GM13976 (cell line): ENCODE data around the gene SLC25A13.

ENCODE experiments used
- DNase-seq: peaks from one replicate; pipeline ENCODE4 v3.0.0; 2012; ENCODE audit warnings: low spot score
- in situ Hi-C: fragments of 300-500 bp; cut with MboI; formaldehyde crosslinking; loops from one replicate; pipeline ENCODE4 v1.12.0; 2022; ENCODE audit warnings: low sequenced_read_pairs, mixed read lengths, inconsistent platforms; ENCODE audit not compliant: unreplicated experiment
- TF ChIP-seq, protein P1 (sequence below): IDR thresholded peaks from 2 replicates; pipeline ENCODE4 v1.5.1; 2012; ENCODE audit warnings: borderline replicate concordance, mild to moderate bottlenecking; ENCODE audit not compliant: insufficient read depth; ENCODE audit errors: extremely low read depth, missing control alignments, control extremely low read depth

SLC25A13 gene

DNA sequence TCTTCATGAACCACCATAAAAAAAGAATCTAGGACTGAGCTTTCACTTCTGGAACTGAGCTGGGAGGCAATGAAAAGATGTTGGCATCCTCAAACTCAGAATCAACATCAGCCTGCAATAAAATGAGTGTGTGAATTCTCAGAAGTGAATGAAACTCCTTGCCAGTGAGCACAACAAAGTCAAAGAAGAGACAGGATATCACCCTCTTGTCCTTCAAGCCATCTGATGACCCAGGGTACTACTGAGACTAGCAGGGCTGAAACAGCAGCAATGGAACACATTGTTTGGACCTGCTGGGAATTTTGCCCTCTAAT, 13.0 kb downstream of the SLC25A13 start:
- TF ChIP-seq, protein P1, sequence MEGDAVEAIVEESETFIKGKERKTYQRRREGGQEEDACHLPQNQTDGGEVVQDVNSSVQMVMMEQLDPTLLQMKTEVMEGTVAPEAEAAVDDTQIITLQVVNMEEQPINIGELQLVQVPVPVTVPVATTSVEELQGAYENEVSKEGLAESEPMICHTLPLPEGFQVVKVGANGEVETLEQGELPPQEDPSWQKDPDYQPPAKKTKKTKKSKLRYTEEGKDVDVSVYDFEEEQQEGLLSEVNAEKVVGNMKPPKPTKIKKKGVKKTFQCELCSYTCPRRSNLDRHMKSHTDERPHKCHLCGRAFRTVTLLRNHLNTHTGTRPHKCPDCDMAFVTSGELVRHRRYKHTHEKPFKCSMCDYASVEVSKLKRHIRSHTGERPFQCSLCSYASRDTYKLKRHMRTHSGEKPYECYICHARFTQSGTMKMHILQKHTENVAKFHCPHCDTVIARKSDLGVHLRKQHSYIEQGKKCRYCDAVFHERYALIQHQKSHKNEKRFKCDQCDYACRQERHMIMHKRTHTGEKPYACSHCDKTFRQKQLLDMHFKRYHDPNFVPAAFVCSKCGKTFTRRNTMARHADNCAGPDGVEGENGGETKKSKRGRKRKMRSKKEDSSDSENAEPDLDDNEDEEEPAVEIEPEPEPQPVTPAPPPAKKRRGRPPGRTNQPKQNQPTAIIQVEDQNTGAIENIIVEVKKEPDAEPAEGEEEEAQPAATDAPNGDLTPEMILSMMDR: no peak
- no peak for DNase-seq
- in situ Hi-C loops: no loop called here

DNA sequence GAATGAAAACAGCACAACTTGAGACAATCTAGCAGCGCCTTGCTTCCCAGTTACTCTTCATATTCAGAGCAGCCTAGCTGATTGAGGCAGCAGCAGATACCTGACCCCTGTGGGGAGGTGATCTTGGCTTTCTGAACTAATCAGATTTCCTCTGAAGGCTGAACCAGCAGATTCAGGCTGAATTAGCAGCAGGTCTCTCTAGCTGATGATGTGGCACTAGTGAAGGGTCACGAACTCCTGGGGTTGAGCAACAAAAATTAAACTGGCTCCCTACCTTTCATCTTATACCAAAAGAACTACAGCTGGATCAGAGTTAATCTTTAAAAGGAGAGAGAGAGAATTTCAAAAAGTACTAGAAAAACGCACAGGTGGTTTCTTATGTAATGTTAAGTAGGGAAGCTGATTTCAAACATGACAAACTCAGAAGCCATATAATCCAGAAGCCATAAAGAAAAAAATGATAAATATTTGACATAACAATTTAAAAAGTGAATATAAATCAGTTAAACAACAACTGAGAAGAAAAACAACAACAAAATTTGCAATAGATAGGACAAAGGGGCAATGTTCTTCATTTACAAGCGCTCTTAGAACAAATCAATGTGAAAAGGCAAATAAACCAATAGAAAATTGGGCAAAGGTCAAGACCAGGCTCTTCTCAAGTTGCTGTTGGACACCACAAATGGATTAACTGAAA, 13.5 kb downstream of the SLC25A13 start:
- DNase-seq: no peak
- in situ Hi-C loops: no loop called here
- TF ChIP-seq, protein P1: no peak

DNA sequence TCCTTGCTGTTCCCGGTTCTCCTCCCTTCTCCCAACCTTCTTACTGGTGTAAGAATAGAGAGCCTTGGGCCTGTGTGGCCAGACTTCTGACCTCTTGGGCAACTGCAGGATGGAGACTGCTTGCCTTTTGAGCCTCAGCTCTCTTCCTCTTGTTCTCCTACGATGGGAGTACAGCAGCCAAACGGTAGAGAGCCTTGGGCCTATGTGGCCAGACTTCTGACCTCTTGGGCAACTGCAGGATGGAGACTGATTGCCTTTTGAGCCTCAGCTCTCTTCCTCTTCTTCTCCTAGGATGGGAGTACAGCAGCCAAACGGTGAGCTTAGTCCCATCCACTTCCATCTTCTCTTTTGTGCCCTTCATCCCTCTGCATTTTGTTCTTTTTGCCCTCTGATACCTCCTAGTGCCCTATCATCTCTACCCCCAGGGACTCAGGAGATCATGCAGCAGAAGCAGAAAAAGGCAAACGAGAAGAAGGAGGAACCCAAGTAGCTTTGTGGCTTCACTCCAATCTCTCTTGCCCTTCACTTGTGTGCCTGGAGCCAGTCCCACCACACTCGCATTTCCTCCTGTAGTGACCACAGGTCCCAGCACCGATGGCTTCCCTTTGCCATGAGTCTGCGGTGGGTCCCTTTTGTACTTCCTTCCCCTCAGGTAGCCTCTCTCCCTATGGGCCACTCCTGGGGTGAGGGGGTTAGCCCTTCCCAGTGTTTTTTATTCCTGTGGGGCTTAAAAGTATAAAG, 15.3 kb downstream of the SLC25A13 start:
- TF ChIP-seq, protein P1: no peak
- in situ Hi-C loops: no loop called here
- DNase-seq: no peak

DNA sequence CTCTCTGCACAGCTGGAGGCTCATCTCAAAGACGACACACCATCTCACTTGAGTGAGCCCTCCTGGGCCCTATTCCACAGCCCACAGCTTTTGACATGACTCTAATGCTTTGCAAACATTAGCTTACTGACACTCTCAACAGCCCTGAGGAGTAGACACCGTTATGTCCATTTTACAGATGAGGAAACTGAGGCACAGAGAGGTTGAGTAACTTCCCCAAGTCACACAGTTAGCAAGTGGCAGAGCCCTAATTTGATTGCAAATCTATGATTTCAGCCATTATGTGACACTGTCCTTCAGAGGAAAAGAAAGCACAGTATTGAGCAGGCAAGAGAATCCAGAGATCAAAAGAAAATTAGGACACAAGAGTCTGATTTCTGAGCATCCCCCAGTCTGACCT, 16.0 kb downstream of the SLC25A13 start:
- TF ChIP-seq, protein P1: no peak
- in situ Hi-C loops: no loop called here
- DNase-seq: no peak

DNA sequence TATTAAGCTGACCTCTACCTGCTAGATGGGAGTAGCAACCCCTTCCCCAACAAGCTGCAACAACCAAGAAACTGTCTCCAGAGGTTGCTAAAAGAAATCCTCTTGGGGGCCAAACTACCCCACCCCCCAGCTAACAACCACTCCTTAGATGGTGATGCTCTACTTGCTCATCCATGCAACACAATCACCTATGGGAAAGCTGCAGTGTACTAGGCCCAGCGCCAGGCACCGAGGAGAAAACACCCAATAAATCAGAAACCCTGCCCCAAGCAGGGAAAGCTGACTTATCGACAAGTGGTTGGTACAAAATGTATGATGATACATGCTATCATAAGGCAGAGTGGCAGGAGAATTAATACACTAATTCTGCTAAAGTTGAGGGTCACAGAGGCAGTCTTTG, 17.3 kb downstream of the SLC25A13 start:
- no peak for DNase-seq
- TF ChIP-seq, protein P1: no peak
- in situ Hi-C loops: no loop called here

DNA sequence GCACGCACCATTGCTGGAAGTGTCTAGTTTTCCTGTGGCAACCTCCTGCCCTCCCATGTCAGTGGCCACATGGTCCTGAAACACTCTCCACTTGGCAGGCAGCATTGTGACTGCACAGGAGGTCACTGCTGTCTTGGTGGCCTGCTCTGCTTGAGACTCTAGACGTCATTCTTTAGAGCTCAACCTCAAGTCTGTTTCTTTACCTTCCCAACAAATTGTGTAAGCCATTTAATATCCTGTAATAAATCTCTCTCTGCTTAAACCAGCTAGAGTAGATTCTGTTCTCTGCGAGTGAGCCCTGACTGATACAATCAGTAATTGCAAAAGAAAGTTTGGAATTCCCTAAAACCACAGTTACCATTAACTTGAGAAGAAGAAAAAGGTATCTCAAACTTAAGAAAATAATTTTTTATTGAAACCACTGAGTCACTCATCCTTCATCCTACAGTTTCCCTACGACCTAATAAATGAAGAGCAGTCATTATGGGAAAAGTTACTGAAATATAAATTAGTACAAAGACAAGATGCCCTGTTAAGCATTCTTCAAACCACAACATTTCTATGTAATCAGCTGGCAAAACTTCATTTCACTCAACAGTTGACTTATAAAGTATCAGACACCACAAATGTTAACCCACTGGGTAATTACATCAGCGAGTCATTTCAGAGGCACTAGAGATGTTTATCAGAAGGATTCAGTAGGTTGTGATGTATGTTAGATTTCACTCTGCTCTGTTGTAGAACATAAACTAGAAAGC, 18.0 kb downstream of the SLC25A13 start:
- no peak for DNase-seq
- TF ChIP-seq, protein P1: no peak
- in situ Hi-C loops: no loop called here
